ENCODE measurements around the gene PLEKHG5. TPM values are rescaled to one million over a fixed set of nuclear protein-coding genes. Genes with fewer than 3 reads are reported as not detected.

The PLEKHG5 gene
- total RNA-seq, 1 experiment from 2014 or later, result 20.4 TPM

Small RNA genes within 50 kb of the gene (small RNA-seq; reads per million reads assigned to genes)
- gene MIR4252, result not detected
- not detected for gene RNU6-731P

Other genes starting within 250 kb of the PLEKHG5 start
- gene HES3, start 247.5 kb downstream of the PLEKHG5 start, total RNA-seq (2014; rRNA removed; shearing (Covaris generic)), result not detected in 2 replicates
- gene GPR153, start 230.6 kb downstream of the PLEKHG5 start, total RNA-seq (2014; rRNA removed; shearing (Covaris generic)), result 1.9 and 3.4 TPM in 2 replicates
- gene ACOT7, start 97.9 kb downstream of the PLEKHG5 start, total RNA-seq (2014; rRNA removed; shearing (Covaris generic)), result 101 and 179 TPM in 2 replicates
- gene HES2, start 71.7 kb downstream of the PLEKHG5 start, total RNA-seq (2014; rRNA removed; shearing (Covaris generic)), result 0.08 and 0.13 TPM in 2 replicates
- gene ESPN, start 66.9 kb downstream of the PLEKHG5 start, total RNA-seq (2014; rRNA removed; shearing (Covaris generic)), result not detected in 2 replicates
- gene TNFRSF25, start 25.5 kb downstream of the PLEKHG5 start, total RNA-seq (2014; rRNA removed; shearing (Covaris generic)), result 12.9 and 14.7 TPM in 2 replicates
- 35.5 and 44.3 TPM in 2 replicates for gene NOL9, start 62.8 kb upstream of the PLEKHG5 start, total RNA-seq (2014; rRNA removed; shearing (Covaris generic))
- not detected in 2 replicates for gene TAS1R1, start 63.6 kb upstream of the PLEKHG5 start, total RNA-seq (2014; rRNA removed; shearing (Covaris generic))
- 14.4 and 17.1 TPM in 2 replicates for gene ZBTB48, start 88.3 kb upstream of the PLEKHG5 start, total RNA-seq (2014; rRNA removed; shearing (Covaris generic))
- 32.0 and 34.4 TPM in 2 replicates for gene KLHL21, start 111.2 kb upstream of the PLEKHG5 start, total RNA-seq (2014; rRNA removed; shearing (Covaris generic))
- gene PHF13, start 122.1 kb upstream of the PLEKHG5 start, total RNA-seq (2014; rRNA removed; shearing (Covaris generic)), result 6.9 and 15.4 TPM in 2 replicates
- 20.9 and 22.0 TPM in 2 replicates for gene THAP3, start 133.2 kb upstream of the PLEKHG5 start, total RNA-seq (2014; rRNA removed; shearing (Covaris generic))
- 40.6 and 44.7 TPM in 2 replicates for gene DNAJC11, start 210.1 kb upstream of the PLEKHG5 start, total RNA-seq (2014; rRNA removed; shearing (Covaris generic))